Measurements from ENCODE around the gene SNPH.
"Not testable (repeated sequence)": the region's sequence is repeated elsewhere in the genome, so short reads cannot be mapped to it uniquely, and the experiment has no call there.

SNPH gene

DNA sequence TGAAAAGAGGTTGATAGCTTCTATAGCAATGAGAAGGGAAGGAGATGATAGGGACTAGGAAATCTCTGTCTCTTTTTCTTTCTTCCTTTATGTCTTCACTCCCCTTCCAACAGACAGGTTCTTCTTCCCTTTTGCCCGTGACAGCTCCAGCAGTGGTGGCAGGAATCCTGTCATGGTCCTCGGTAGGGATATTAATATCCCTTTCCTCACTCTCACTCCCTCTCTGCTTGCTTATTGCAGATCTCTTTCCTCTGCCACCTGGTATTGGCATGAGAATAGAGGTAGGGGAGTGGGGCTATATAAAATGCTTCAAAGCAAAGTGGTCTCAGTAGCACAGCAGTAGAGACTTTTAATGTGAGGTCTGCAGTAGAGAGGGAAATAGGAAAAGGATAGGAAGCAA, 20.5 kb upstream of the SNPH start:
- no peak overlapping the region for H3K4me3 ChIP-seq (ENCODE audit: control insufficient read depth, low read depth, low read length)
- DNase-seq (ENCODE audit: low read depth) = no peak
- no peak for TF ChIP-seq CTCF (IDR thresholded peaks at IDR 0.05; ENCODE audit: control insufficient read depth, insufficient read depth, low read depth, low read length, missing control alignments)

DNA sequence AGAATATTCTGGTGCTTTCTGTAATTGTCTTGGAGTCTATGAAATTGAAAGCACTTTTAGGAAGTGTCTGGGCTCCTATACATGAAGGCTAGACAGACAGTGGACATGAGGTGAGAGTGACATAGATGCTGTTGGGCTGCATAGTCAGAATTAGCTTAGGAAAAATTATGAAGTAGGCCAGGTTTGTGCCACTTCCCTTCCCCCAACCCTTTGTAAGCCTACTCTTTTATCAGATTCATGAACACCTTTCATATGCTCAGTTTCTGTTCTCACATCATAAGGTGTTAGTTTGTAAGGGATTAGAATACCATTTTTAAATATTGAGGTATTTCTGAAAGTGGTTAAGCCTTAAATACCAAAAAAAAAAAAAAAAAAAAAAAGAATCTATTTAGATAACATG, 18.4 kb upstream of the SNPH start:
- no peak overlapping the region for H3K4me3 ChIP-seq (ENCODE audit: control insufficient read depth, low read depth, low read length)
- TF ChIP-seq CTCF (IDR thresholded peaks at IDR 0.05; ENCODE audit: control insufficient read depth, insufficient read depth, low read depth, low read length, missing control alignments) = no peak
- DNase-seq (ENCODE audit: low read depth) = no peak

DNA sequence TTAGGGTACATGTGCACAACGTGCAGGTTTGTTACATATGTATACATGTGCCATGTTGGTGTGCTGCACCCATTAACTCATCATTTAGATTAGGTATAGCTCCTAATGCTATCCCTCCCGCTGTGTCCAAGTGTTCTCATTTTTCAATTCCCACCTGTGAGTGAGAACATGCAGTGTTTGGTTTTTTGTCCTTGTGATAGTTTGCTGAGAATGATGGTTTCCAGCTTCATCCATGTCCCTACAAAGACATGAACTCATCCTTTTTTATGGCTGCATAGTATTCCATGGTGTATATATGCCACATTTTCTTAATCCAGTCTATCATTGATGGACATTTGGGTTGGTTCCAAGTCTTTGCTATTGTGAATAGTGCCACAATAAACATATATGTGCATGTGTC, 15.8 kb upstream of the SNPH start:
- DNase-seq (ENCODE audit: low read depth); H3K4me3 ChIP-seq (ENCODE audit: control insufficient read depth, low read depth, low read length): not testable (repeated sequence)

- no peak for DNase-seq (ENCODE audit: low read depth)
- TF ChIP-seq CTCF (IDR thresholded peaks at IDR 0.05; ENCODE audit: control insufficient read depth, insufficient read depth, low read depth, low read length, missing control alignments) = no peak
- no peak overlapping the region for H3K4me3 ChIP-seq (ENCODE audit: control insufficient read depth, low read depth, low read length)
Measured at GRCh38 chr20:1252416-1252815, 13.7 kb upstream of the SNPH start.

DNA sequence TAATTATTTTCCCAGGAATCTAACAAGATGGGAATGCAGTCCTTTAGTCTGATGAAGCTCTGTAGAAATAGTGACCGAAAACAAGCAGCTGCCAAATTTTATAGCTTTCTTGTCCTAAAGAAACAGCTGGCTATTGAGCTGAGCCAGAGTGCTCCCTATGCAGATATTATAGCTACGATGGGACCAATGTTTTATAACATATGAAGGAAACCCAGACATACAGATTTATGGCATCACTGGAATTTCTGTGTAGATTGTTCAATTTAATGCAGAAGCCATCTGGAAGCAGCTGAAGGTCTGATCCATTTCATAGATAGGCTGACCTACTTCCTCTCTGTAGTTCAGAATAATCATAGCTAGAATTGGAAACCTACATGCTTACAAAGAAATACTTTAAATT, 11.8 kb upstream of the SNPH start:
- H3K4me3 ChIP-seq (ENCODE audit: control insufficient read depth, low read depth, low read length) = no peak overlapping the region
- DNase-seq (ENCODE audit: low read depth) = no peak
- no peak for TF ChIP-seq CTCF (IDR thresholded peaks at IDR 0.05; ENCODE audit: control insufficient read depth, insufficient read depth, low read depth, low read length, missing control alignments)

GRCh38 chr20:1255675-1256074, 10.4 kb upstream of the SNPH start:
- no peak for DNase-seq (ENCODE audit: low read depth)
- H3K4me3 ChIP-seq (ENCODE audit: control insufficient read depth, low read depth, low read length) = no peak overlapping the region
- no peak for TF ChIP-seq CTCF (IDR thresholded peaks at IDR 0.05; ENCODE audit: control insufficient read depth, insufficient read depth, low read depth, low read length, missing control alignments)

GRCh38 chr20:1263853-1264252, 2.2 kb upstream of the SNPH start:
- no peak for DNase-seq (ENCODE audit: low read depth)
- TF ChIP-seq CTCF (IDR thresholded peaks at IDR 0.05; ENCODE audit: control insufficient read depth, insufficient read depth, low read depth, low read length, missing control alignments) = no peak
- no peak overlapping the region for H3K4me3 ChIP-seq (ENCODE audit: control insufficient read depth, low read depth, low read length)

Data from AG09309 (cell line).